Heart right ventricle (tissue), 16 donors: ENCODE measurements around the gene LAMB2. TPM values are rescaled to one million over a fixed set of nuclear protein-coding genes. Genes with fewer than 3 reads are reported as not detected.
A peak's percentile ranks its signal among the peaks of the same experiment; 100 is the strongest.

Source experiments
- ATAC-seq, 8 donors: fragments of 200-7000 bp; cut with Tn5 transposase; one replicate each; pipeline ENCODE4 v1.9.1; 2020; ENCODE audit warnings: mild to moderate bottlenecking in 8 of 8, moderate library complexity in 8 of 8, moderate number of reproducible peaks in 1 of 8
- DNase-seq, 2 donors: peaks; one replicate each; pipeline ENCODE4 v3.0.0-alpha.2; 2020
- H3K27ac ChIP-seq, 10 donors: fragments of 200-600 bp; sonication (generic) in 2 of 10; one replicate each; pipeline versions ENCODE4 v1.5.0 to v1.8.0; 2020 to 2022; ENCODE audit warnings: mild to moderate bottlenecking in 3 of 10
- H3K27me3 ChIP-seq, 7 donors: fragments of 200-600 bp; one replicate each; pipeline ENCODE4 v1.8.0; 2021 to 2022; ENCODE audit warnings: mild to moderate bottlenecking in 2 of 7
- H3K36me3 ChIP-seq, 9 donors: fragments of 200-600 bp; sonication (generic) in 1 of 9; one replicate each; pipeline versions ENCODE4 v1.5.0 to v1.8.0; 2020 to 2022; ENCODE audit warnings: mild to moderate bottlenecking in 2 of 9
- H3K4me1 ChIP-seq, 9 donors: fragments of 200-600 bp; sonication (generic) in 1 of 9; one replicate each; pipeline versions ENCODE4 v1.5.0 to v1.8.0; 2020 to 2022; ENCODE audit warnings: mild to moderate bottlenecking in 4 of 9
- H3K4me3 ChIP-seq, 10 donors: fragments of 200-600 bp; sonication (generic) in 2 of 10; one replicate each; pipeline versions ENCODE4 v1.5.0 to v1.8.0; 2020 to 2022; ENCODE audit warnings: mild to moderate bottlenecking in 7 of 10, moderate library complexity in 2 of 10
- H3K9me3 ChIP-seq, 11 donors: fragments of 200-600 bp in 10 of 11; sonication (generic) in 2 of 11; one replicate each; pipeline versions ENCODE4 v1.5.0 to v1.8.0; 2013 to 2022; ENCODE audit warnings: mild to moderate bottlenecking in 2 of 11, control low read depth in 1 of 11, moderate library complexity in 1 of 11
- CTCF ChIP-seq, 9 donors: fragments of 200-600 bp; sonication (generic) in 2 of 9; IDR thresholded peaks; one replicate each; pipeline versions ENCODE4 v1.5.0 to v1.8.0; 2021 to 2022; ENCODE audit warnings: antibody characterized with exemption in 9 of 9, mild to moderate bottlenecking in 5 of 9, moderate library complexity in 1 of 9
- WGBS, 2 donors: extraction: QIAGEN DNeasy Blood & Tissue Kit; methylation state at CpG; one replicate each; pipeline ENCODE4 v1.1.7; 2013; ENCODE audit warnings: inconsistent platforms in 1 of 2; 5-methylcytosine and 5-hydroxymethylcytosine counted together
- intact Hi-C, 10 donors: fragments of 100-400 bp; cut with DNase I; formaldehyde crosslinking; loops; one replicate each; pipeline versions ENCODE4 v1.11.1 to v1.14.2; 2022
- polyA plus RNA-seq, 2 donors: library from polyadenylated mRNA; stranded (reverse); fragments of 200-250 nt; gene quantifications; one replicate each; pipeline ENCODE4 v1.2.3, GENCODE V29; 2013
- total RNA-seq, 10 donors: library from RNA; stranded (reverse); fragmentation: NEBNext Ultra II Directional in 3 of 10; extraction: Animal tissue kit (Norgen Biotek cat#: 25700) in 3 of 10; gene quantifications; one replicate each; pipeline versions ENCODE4 v1.2.1 to v1.2.4, GENCODE V29; 2021 to 2023
- donor health status: Arrhythmogenic right ventricular cardiomyopathy.
- donor health status: ischemic (EF 13 %, LVEDD 7.1; RV severe dilation, severe dysfunction).
- donor health status: healthy with polysubstance abuse.
- donor health status: DM: no; HTN: yes; CAD: no.
- donor health status: DM: no; HTN: no; CAD: no.
- donor health status: ischemic (EF 25% LVEDD 6.9; RV normal size, moderate dysfunction).
- donor health status: ischemic (EF 25% LVEDD 5.7; RV mildly dilated, moderate dysfunction).
- donor health status: healthy.
- donor health status: DM: yes; HTN: yes; CAD: no.
- donor health status: Ischemic cardiomyopathy.
- donor health status: ischemic (EF 35%, LVEDD 5.7; RV mildly dilated, moderate dysfunction).
- donor health status: nonischemic (EF 11% LVEDD 7.7; RV severe dilation, severe dysfunction).
- donor health status: DM: yes; HTN: yes; CAD: no.
- donor health status: PGD.
- donor health status: ischemic (EF 29% LVEDD 5.4; RV normal size, mild dysfunction).
- donor health status: nonischemic (EF 23%, LVEDD 6.1; RV moderate dilation, normal function).

The LAMB2 gene
- total and polyA plus RNA-seq, 12 donors = 423 to 1,204 (median 776) TPM

DNA sequence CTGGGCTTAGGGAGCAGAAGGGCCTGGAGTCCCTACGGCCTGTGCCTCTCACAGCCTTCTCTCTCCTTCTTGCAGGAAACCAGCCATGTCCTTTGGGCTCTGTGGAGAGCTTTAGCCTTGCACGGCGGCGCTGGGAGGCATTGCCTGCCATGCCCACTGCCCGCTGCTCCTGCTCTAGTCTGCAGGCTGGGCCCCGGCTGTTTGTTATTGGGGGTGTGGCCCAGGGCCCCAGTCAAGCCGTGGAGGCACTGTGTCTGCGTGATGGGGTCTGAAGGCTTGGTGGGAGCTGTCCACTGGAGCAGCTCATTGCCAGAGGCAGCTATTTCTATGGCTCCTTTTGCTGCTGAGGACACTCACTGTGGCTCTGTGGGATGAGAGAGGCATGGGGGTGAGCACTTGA, 42.7 kb upstream of the LAMB2 start:
- H3K36me3 ChIP-seq = peaks cover 0 to 52% (median 17%) of the 10 kb centered on the region in 9 donors
- intact Hi-C loops = loop anchor here in 2 of 10 donors (10.0 kb wide), 2 partner anchors 99 to 269 kb away; partner anchors contain the start of gene C3orf62 (in 1 of the 2)
- no peak for DNase-seq
- no peak overlapping the region for H3K4me3 ChIP-seq
- no peaks in the 10 kb centered on the region for H3K9me3 ChIP-seq
- 79% methylated on average over 8 of the region's 8 CpGs for WGBS, 2 donors
- H3K27me3 ChIP-seq = no peaks in the 10 kb centered on the region
- TF ChIP-seq CTCF (IDR thresholded peaks at IDR 0.05) = no peak
- H3K27ac ChIP-seq = peak overlapping the region in 7 of 10 donors; percentile 45 to 100 (median 97)
- ATAC-seq = no peak
- peaks cover 25 to 83% (median 71%) of the 10 kb centered on the region in 9 donors for H3K4me1 ChIP-seq

GRCh38 chr3:49174397-49174985, 41.6 kb upstream of the LAMB2 start:
- no peaks in the 10 kb centered on the region for H3K27me3 ChIP-seq
- peak overlapping the region in 9 of 10 donors; percentile 81 to 100 (median 95) for H3K27ac ChIP-seq
- no peak for TF ChIP-seq CTCF (IDR thresholded peaks at IDR 0.05)
- peak overlapping the region in 7 of 10 donors; percentile 68 to 100 (median 84) for H3K4me3 ChIP-seq
- DNase-seq = no peak
- no peaks in the 10 kb centered on the region for H3K9me3 ChIP-seq
- peaks cover 0 to 52% (median 17%) of the 10 kb centered on the region in 9 donors for H3K36me3 ChIP-seq
- intact Hi-C loops = loop anchor here in 9 of 10 donors (5.0 to 10.0 kb wide), 9 partner anchors 42 to 273 kb away; partner anchors contain the start of genes C3orf62 (in 6 of the 9), USP4 (in 3 of the 9) and LAMB2 (in 1 of the 9)
- no peak for ATAC-seq
- H3K4me1 ChIP-seq = peaks cover 25 to 86% (median 73%) of the 10 kb centered on the region in 9 donors
- WGBS, 2 donors = 78 to 79% methylated on average over 9 of the region's 9 CpGs

GRCh38 chr3:49173792-49174170, 40.9 kb upstream of the LAMB2 start:
- Histone ChIP-seq H3K36me3 (peaks cover 0 to 49% (median 17%) of the 10 kb centered on the region in 9 donors), H3K27ac (peak overlapping the region; percentile 81 to 100 (median 94)), H3K27me3 (no peaks in the 10 kb centered on the region), H3K4me3 (peak overlapping the region in 9 of 10 donors; percentile 10 to 100 (median 84)), H3K4me1 (peaks cover 25 to 79% (median 73%) of the 10 kb centered on the region in 9 donors), H3K9me3 (no peaks in the 10 kb centered on the region)
- no peak for TF ChIP-seq CTCF (IDR thresholded peaks at IDR 0.05)
- DNase-seq = peak; percentile 43 to 66
- 9% methylated on average over 4 of the region's 4 CpGs for WGBS, 2 donors
- intact Hi-C loops = loop anchor here in 9 of 10 donors (2.0 to 10.0 kb wide), 10 partner anchors 41 to 274 kb away; partner anchors contain the start of genes C3orf62 (in 7 of the 9), USP4 (in 3 of the 9) and LAMB2 (in 1 of the 9)
- ATAC-seq = peak; percentile 5 to 39 (median 24)

- Histone ChIP-seq H3K4me1 (peaks cover 25 to 74% (median 68%) of the 10 kb centered on the region in 9 donors), H3K9me3 (no peaks in the 10 kb centered on the region), H3K36me3 (peaks cover 0 to 44% (median 17%) of the 10 kb centered on the region in 9 donors), H3K27ac (peak overlapping the region; percentile 81 to 100 (median 94)), H3K27me3 (no peaks in the 10 kb centered on the region), H3K4me3 (peak overlapping the region in 9 of 10 donors; percentile 68 to 100 (median 84))
- intact Hi-C loops = loop anchor here in 9 of 10 donors (2.0 to 10.0 kb wide), 10 partner anchors 41 to 274 kb away; partner anchors contain the start of genes C3orf62 (in 7 of the 9), USP4 (in 3 of the 9) and LAMB2 (in 1 of the 9)
- peak; percentile 73 to 87 for DNase-seq
- peak; percentile 50 to 81 (median 58) for ATAC-seq
- WGBS, 2 donors = 3 to 4% methylated on average over 3 of the region's 3 CpGs
- TF ChIP-seq CTCF (IDR thresholded peaks at IDR 0.05) = no peak
Measured at GRCh38 chr3:49173116-49173791, 40.4 kb upstream of the LAMB2 start.
